Endothelial cell of coronary artery (primary cell): ENCODE results near the gene RIOX2. TPM values are rescaled to one million over a fixed set of nuclear protein-coding genes. Genes with fewer than 3 reads are reported as not detected.

Experiments
- total RNA-seq: library from RNA; depleted of rRNA; stranded (reverse); fragments of >200 nt; gene quantifications from 2 replicates; pipeline ENCODE4 v1.2.3, GENCODE V29; 2014

RIOX2 gene
- 26.9 and 32.2 TPM in 2 replicates for total RNA-seq

GRCh38 chr3:97971679-97972567 is at the start of gene RIOX2:
TSS of gene RIOX2 (minus strand) at chr3:97972431. CDS start at chr3:97967593, 4,838 bp downstream.

Other genes with a start within 250 kb of the RIOX2 start
- gene ARL6, start 207.7 kb downstream of the RIOX2 start, total RNA-seq: 4.6 and 5.4 TPM in 2 replicates
- 21.7 and 27.6 TPM in 2 replicates for gene CRYBG3, start 150.4 kb downstream of the RIOX2 start, total RNA-seq
- not detected in 2 replicates for gene GABRR3, start 62.9 kb upstream of the RIOX2 start, total RNA-seq
- not detected in 2 replicates for gene OR5AC2, start 114.7 kb upstream of the RIOX2 start, total RNA-seq
- not detected in 2 replicates for gene OR5H1, start 158.3 kb upstream of the RIOX2 start, total RNA-seq
- gene OR5H14, start 175.0 kb upstream of the RIOX2 start, total RNA-seq: not detected in 2 replicates
- not detected in 2 replicates for gene OR5H15, start 194.3 kb upstream of the RIOX2 start, total RNA-seq